Ureter (tissue), 1 donor: ENCODE data around the gene ME2. TPM values are rescaled to one million over a fixed set of nuclear protein-coding genes. Genes with fewer than 3 reads are reported as not detected.
"Not testable (repeated sequence)": the region's sequence is repeated elsewhere in the genome, so short reads cannot be mapped to it uniquely, and the experiment has no call there.

Source experiments
- DNase-seq: peaks from one replicate; pipeline ENCODE4 v3.0.0-alpha.2; 2020; ENCODE audit warnings: low spot score
- total RNA-seq: library from RNA; stranded (reverse); gene quantifications from one replicate; pipeline ENCODE4 v1.2.4, GENCODE V29; 2023
- donor health status: DM: yes; HTN: yes; CAD: no.

ME2 gene
- total RNA-seq: 44.5 TPM

DNA sequence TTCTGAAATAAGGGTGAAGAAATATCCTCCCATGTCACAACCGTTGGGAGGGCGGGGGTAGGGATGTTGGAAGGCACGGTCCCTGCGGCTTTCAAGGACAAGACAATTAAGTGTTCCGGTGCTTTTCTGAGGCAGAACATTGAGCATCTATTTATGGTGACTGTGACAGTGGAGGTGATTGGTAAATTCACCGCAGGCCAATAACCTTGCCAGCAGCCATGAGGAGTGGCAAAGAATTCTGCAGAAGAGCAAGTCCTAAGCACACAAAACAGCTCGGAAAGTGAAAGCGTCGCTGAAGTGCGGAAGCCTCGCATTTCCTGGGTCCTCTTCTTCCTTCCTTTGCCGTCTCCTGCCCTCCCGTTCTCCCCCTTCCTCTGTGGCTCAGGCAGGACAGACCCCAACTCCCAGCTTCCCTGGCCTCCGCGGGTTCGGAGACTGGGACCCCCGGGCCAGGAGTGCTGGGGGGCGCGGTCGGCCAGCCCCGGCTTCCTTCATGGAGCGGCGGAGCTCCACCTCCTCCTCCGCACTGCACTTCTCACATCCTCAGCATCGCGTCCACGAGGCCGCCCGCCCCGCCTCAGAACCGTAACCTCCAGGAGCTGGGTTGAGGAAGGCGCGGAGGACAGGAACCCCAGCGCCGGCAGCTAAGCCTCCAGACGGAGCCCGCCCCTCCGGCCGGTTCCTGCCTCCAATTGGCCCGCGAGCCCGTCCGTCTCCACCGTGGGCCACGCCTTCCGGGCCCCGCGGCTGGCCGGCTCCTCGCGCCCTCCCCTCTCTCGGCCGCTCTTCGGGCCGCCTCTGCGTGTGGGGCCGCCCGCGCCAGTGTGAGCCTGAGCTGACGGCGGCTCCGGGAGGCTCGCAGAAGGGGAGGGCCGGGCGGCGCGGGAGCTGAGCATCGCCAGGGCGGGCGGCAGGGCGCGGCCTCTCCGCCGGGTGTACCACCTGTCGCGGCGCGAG lies at the start of gene ME2:
Gene ME2, plus strand, starts transcription at position 774 of the 957 bp plus-strand sequence. CDS start 16,703 bp downstream, outside the sequence.
- DNase-seq: peak; percentile 93

DNA sequence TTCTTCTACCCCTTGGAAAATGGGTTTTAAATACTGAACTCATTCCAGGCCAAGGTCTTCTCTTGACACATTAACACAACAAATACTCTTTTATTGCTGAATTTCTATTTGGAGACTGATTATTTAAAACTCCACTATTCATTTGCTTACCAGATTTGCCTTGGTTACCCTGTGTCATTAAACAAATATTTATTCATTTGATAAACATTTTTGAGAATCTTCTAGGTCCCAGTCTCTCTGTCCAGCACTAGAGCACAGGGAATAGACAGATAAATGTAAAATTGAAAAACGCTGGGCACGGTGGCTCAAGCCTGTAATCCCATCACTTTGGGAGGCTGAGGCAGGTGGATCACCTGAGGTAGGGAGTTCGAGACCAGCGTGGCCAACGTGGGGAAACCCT lies 49.3 kb upstream of the ME2 start:
- no peak for DNase-seq

DNA sequence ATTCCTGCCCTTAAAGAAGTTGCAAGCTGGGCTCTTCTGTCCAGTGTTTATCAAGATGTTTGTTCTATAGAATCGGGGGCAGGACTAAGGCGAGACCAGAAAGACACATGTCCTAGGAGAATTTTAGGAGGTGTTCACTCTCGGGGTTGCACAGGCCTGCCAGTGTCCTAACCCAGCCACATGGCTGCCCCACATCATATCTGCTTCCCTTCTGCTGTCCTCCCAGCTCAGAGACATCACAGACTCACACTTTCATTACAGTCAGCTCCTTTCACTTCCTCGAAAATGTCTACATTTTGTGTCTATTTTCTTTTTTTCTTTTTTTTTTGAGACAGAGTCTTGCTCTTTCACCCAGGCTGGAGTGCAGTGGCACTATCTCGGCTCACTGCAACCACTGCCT lies 48.4 kb upstream of the ME2 start:
- no peak for DNase-seq

DNA sequence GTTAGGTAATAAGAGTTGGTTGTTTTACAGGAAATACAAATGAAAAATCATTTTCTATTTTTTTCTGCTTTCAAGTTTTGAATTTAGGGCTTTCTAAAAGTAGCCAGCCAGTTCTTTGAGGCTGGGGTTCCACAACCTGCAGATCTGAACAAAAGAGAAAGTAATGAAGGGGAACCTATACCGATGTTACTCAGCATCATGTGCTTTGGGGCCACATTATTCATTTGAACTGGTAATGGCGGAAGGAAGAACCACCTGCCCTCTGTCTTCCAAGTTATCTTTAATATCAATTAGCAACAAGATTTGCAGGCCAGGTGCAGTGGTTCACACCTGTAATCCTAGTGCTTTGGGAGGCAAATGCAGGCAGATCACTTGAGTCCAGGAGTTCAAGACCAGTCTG lies 46.2 kb upstream of the ME2 start:
- DNase-seq: no peak

DNA sequence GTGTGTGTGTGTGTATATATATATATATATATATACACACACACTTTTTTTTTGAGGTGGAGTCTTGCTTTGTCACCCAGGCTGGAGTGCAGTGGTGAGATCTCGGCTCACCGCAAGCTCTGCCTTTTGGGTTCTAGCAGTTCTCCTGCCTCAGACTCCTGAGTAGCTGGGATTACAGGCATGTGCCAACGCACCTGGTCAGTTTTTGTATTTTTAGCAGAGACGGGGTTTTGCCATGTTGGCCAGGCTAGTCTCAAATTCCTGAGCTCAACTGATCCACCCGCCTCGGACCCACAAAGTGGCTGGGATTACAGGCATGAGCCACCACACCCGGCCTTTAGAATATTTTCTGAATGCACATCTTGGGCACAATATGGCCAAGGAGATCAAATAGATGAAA lies 45.4 kb upstream of the ME2 start:
- not testable (repeated sequence) for DNase-seq

DNA sequence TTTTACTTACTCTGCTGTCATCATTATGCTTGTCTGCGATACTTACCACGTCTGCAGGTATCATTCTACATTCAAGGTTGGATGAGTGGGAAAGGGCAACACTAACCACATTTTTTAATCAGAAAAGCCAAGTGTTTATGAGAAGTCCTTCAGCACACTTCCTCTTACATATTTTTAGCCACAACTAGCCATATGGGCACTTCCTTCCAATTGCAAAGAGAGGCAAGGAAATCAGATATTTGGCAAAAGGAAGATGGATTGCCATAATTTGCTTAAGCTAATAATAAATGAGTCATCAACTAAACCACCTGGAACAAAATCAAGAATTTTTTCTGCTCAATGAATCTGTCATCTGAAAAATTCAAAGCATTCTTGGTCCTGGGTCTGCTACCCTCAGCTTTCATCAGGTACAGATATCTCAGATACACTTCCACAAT lies 42.4 kb upstream of the ME2 start:
- no peak for DNase-seq

DNA sequence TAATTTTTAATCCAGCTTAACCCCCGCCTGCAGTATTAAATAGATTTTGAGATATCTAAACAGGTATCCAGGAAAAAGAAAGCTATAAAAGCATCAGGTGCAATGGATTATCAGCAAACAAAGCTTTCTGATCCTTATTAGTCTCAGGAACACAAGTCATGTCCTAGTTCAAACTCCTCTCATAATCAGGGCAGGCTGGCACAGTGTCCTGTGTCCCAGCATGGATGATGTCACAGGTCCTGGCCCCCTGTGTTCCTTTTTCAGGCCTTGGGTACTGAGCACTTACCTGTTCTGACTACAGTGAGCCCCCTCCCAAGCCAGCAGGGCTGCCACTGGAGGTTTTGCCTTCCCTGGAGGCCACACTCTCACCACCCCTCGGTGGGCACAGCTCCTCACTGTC lies 39.6 kb upstream of the ME2 start:
- no peak for DNase-seq

DNA sequence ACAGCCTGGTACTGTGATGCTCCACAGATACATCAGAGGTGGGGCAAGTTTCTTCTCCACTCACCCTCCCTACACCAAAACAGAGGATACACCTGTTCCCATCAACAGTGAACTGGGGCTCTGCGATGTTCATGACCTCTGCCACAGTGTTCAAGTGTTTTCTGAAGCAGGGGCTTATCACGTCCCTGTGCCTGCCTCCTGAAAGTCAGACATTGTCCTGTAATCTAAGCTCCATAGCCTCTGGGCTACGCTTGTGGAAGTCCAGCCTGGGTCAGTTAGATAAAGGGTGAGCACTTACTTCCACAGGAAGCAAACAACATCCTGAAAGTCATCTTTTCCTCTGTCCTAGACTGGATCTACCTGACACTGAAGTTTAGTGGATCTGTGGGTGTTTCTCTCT lies 38.9 kb upstream of the ME2 start:
- no peak for DNase-seq

DNA sequence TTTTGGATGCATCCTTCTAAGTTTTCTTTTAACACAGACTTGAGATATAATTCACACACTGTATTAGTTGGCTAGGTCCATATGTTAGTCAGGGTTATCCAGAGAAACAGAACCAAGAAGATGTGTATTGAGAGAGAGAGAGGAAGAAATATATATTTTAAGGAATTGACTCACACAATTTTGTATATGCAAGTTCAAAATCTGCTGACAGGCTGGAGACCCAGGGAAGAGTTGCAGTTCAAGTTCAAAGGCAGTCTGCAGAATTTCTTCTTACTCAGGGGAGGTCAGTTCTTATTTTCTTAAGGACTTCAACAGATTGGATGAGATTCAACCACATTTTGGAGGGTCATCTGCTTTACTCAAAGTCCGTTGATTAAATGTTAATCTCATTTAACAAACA lies 36.1 kb upstream of the ME2 start:
- no peak for DNase-seq

DNA sequence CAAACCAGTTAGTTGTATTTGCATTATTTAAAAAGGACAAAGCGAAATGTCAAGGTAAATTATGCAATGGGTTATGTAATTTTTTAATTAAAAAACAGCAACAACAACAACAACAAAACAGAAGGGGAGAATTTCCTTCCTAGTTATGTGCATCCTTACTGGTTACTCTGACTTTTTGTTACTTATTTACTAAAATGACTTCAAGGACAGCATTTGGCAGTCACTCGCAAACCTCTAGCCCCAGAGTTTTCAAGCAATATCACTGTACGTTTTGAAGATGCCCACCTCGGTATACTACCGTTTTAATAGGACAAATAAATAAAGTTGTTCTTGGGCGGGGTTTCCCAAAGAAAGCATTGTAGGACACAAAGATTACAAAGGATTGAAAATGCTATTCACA lies 34.4 kb upstream of the ME2 start:
- DNase-seq: no peak

DNA sequence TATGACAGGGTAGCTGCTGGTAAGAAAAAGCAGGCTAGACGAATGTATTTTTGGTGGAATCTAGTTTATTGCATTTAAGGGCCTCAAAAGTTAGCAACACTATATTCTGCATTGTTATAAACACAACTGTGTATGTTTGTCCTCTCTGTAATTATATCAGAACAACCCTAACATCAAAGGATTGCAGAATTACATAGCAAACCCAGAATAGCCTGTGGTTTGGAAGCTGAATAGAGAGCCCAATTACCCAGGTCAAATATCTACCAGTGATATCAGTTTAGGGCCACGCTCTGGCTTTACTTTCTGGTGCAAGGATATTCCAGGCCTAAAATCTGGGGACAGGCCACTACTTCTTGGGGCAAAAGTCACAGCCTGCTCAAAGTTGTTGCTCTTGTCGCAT lies 34.0 kb upstream of the ME2 start:
- DNase-seq: no peak

DNA sequence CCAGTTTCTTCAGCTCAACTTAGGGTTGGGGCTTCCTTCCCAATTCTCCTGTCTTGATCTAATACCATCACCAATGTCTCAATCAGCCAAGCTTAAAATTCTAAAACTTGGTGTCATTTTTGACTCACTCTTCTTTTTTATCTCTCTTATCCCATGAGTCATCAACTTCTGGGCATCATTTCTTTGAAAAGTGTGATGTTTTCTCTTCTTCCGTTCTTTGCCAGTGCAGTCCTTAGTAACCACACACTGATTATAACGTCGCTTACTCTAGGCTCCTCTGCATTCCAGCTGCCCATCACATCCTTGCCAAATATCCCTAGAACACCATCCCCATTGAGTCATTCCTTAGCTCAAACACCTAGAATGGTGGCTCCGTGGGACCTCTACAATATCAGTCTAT lies 31.7 kb upstream of the ME2 start:
- DNase-seq: no peak

DNA sequence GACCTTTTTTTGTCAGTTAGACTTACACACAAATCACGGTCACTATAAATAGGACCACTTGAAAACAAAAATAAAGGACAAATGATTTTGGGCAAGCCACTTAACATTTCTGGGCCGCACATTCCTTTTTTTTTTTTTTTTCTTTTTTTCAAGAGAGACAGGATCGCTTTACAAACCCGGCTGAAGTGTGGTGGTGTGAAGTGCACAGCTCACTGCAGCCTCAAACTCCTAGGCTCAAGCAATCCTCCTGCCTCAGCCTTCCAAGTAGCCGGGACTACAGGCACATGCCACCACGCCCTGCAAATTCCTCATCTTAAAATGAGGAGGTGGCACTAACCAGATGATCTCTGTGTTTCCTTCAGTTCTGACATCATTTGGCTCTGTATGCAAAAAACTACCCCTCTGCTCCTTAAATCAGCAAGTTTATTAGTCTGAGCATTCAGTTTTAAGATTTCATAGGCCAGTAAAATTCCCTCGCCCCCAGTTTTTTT lies 30.8 kb upstream of the ME2 start:
- DNase-seq: no peak

DNA sequence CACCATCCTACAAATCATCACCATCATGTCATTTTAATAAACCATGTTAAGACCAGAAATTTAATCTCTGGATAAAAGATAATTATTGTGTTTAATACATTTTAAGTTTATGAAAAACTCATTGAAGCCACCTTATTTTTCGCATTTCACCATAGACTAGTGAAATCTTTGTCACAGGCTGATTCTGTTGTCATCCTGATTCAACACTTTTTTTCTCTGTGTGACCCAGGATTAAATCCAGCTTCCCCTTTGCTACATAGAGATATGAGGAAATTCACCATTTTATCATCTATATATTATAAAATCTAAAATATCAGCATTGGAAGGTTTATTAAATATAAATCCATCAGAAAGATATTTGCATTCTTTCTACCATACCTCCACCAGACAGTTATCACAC lies 29.9 kb upstream of the ME2 start:
- no peak for DNase-seq

DNA sequence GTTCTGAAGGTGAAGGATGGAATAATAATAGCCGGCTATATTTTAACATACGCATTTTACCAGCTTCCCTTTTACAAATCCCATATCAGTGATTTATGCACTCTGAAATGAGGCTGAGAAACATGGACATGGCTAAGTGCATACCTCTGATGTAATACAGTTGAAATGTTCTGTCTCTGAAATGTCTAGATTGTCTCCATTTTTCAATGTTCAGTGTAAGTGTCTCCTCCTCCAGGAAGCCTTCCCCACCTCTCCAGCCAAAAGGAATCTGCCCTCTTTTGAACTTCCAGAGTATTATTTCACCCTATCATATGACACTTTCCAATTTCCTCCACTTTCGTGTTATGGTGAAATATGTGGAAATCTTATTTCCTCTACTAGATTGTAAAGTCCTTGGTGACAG lies 29.5 kb upstream of the ME2 start:
- no peak for DNase-seq

DNA sequence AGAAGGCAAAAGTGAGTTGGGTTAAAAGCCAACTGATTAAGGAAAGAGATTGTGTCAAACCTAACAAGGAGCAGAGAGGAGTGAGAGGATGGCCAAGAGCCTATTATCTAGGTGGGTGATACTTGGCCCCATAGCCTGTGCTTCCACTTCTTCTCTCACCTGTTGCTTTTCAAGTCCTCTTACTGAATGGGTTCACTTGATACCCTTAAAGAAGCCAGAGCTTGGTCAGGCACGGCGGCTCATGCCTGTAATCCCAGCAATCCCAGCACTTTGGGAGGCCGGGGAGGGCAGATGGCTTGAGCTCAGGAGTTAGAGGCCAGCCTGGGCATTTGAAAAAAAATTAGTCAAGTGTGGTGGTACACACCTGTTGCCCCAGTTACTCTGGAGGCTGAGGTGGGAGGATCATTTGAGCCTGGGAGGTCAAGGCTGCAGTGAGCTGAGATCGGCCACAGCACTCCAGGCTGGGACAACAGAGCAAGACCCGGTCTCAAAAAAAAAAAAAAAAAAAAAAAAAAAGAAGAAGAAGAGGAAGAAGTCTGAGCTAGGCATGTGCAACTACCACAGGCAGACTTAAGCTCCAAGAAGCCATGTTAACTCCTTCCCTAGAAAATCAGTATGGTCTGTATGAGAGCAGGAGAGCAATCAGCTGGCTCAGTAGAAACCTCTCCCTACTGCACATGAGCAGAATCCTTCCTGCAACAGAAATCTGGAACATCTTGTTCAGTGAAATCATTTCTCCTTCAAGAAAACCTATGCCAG lies 28.4 kb upstream of the ME2 start:
- no peak for DNase-seq

DNA sequence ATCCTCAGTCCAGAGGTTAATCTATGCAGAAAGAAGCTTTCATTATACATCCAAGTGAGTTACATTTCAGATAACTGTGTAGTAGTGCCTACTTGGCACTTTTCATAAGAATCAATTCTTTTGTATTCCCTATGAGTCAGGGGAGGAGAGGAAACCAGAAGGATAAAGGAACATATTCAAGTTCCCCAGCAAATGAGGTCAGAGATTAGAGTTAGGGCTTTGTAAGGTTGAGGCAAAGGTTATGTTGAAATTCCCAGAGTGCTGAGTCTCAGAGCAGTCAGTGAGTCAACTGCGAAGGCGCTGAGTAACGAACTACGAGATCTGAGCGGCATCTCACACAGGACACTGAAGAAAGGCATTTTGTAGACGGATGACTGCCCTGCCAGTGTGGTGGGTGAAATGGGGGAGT lies 25.1 kb upstream of the ME2 start:
- no peak for DNase-seq

DNA sequence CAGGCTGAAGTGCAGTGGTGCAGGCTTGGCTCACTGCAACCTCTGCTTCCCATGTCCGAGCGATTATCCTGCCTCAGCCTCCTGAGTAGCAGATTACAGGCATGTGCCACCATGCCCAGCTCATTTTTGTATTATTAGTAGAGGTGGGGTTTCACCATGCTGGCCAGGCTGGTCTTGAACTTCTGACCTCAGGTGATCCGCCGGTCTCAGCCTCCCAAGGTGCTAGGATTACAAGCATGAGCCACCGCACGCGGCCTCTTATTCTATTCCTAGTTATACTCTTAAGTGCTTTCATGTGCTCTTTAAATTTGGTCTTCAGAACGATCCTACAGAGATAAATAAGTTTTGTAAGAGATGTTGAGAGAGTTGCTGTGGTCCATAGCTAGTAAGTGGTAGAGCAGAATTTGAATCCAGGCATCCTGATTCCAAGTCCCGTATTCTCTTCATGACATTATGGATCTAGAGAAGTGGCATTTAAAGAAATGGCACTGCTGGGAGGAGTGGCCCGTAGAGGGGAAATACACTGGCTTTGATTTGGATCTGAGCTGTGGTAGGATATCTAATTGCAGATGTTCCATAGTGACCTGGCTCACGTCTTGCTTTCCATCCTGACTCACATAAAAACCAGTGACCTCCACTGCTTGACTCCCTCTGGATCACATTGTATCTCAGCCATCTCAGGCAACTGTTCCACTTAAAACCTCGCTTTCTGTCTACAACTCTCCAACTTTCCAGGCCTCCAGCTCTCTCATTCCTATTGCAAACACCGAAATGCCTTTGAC lies 22.8 kb upstream of the ME2 start:
- DNase-seq: no peak

DNA sequence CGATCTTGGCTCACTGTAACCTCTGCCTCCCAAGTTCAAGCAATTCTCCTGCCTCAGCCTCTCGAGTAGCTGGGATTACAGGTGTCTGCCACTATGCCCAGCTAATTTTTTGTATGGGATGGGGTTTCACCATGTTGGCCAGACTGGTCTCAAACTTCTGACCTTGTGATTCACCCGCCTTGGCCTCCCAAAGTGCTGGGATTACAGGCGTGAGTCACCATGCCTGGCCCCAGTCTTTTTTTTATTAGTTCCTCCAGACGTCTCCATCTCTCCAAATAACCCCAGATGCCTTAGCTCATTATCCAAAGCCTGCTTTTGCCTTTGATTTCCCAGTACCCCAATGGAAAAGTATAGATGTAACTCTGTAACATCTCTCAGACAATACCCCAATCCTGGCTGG lies 21.8 kb upstream of the ME2 start:
- DNase-seq: not testable (repeated sequence)

DNA sequence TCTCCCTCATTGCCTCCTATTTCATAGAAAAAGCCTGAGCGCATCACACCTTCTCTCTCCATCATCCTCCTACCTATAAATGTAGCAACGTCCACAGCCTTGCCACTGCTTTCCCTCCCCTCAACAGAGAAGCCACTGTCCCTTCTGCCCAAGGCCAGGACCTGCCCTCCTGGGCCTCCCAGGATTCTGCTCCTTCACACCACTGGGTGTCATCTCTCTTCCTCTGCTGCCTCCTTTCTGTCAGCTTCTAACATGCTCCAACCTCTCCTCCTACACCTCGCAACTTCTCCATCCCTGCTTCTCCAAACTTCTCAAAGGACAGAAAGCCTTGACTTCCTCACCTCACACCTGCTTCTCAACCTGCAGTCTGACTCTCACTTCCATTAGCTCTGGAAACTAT lies 21.2 kb upstream of the ME2 start:
- DNase-seq: no peak

DNA sequence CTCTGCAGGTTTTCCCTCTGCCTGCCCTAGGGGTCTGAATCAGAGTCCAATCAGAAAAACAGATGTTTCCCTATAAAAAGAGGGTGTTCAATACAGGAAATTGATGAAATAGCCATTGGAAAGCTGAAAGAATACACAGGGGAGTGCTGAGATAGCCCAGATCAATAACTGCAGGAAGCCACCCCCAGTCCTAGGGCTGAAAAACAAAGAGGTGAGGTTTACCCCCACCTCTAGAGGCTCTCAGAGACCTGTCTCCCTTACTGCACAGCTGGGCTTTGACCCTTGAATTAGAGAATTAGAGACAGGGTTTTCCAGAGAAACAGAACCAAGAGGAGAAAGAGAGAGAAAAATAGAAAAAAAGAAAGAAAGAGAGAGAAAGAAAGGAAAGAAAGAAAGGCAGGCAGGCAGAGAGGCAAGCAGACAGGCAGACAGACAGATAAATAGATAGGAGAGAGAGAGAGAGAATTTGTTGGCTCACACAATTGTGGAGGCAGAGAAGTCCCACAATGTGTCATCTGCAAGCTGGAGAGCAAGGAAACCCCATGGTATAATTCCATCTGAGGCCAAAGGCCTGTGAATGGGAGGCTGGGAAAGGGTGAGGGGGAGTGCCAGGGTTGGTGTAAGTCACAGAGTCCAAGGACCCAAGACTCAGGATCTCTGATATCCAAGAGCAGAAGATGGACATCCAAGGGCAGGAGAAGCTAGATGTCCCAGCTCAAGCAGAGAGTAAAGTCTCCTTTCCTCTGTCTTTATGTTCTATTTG lies 18.9 kb upstream of the ME2 start:
- no peak for DNase-seq
